ENCODE measurements around the gene BRD8.

BRD8 gene

DNA sequence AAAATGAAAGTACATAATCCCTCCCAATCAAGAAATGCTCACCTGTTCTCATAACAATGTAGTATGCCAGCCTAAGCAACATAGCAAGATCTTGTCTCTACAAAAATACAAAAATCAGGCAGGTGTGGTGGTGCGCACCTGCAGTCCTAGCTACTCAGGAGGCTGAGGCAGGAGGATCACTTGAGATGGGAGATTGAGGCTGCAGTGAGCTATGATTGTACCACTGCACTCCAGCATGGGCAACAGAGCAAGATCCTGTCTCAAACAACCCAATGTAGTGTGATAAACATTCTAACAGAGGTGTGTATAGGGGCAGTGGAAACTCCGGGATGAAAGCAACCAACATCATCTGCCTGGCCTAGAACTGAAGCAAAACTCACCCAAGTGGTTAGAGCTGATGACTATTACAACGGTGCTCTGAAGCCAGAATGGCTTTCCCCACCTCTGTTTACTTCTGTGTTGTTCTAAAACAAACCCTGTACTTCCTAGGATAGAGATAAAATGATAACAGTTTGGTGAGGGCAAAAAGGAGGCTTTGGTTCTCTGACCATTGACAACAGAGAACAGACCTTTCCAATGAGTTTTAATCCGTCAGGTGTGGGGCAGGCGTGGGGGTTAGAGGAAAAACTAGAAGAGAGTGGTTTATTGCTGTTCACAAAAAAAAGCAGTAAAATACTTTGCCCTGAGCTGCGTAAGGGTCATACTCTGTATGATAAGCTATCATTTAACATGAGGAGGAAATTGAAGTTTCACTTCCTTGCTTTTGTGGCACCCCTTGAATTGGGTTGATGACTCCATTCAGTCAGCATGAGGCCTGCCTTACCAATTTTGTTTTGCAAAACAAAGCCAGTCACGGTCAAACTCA is 75.7 kb downstream of the BRD8 start:
- DNase-seq (ENCODE audit: low read depth in 2 of 3, low spot score in 2 of 3), result no peak

DNA sequence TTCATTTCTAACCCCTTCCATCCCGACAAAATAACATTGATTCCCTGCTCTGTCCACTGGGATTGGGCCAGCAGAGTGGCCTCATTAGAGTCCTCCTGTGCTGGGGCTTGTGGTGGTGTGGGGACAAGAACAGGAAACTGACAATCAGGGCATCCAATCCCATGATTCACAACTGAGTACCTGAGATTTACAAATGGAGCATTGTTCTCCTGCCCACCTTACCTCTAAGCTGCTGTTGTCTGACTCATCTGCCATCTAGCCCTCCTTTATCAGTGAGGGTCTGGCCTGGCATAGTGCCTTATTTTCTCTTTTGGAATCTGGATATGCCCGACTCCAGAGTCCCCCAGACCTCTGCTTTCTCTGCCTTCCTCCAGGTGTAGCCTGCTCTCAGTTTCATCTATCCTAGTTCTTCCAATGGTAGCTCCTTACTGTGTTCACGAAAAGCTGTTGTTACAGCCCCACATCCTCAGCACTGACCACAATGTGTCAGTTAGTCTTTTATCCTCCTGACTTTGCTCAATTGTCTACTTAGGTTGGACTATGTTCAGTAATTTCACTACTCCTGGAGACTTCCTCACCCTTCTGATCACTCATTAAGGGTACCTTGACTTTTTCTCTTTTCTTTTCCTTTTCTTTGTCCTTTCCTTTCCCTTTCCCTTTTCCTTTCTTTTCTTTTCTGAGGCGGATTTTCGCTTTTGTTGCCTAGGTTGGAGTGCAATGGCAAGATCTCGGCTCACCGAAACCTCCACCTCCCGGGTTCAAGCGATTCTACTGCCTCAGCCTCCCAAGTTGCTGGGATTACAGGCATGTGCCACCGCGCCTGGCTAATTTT is 81.2 kb downstream of the BRD8 start:
- no peak for DNase-seq (ENCODE audit: low read depth in 2 of 3, low spot score in 2 of 3)

DNA sequence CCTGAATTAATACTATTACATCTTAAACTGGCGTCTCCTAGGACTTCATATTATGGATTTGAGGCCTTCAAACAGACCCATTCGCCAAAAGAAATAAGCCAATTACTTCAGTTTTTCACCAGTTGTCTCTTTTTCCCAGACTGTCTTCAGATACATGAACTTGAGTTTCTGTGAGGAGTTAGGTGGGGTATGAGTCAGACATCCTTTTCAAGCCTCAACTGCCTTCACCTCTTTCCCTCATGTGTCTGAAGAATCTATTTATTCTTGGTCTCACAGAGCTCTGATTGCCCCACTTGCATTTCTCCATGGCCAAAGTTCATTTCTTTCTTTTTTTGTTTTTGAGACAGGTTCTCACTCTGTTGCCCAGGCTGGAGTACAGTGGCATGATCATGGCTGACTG is 82.1 kb downstream of the BRD8 start:
- no peak for DNase-seq (ENCODE audit: low read depth in 2 of 3, low spot score in 2 of 3)

DNA sequence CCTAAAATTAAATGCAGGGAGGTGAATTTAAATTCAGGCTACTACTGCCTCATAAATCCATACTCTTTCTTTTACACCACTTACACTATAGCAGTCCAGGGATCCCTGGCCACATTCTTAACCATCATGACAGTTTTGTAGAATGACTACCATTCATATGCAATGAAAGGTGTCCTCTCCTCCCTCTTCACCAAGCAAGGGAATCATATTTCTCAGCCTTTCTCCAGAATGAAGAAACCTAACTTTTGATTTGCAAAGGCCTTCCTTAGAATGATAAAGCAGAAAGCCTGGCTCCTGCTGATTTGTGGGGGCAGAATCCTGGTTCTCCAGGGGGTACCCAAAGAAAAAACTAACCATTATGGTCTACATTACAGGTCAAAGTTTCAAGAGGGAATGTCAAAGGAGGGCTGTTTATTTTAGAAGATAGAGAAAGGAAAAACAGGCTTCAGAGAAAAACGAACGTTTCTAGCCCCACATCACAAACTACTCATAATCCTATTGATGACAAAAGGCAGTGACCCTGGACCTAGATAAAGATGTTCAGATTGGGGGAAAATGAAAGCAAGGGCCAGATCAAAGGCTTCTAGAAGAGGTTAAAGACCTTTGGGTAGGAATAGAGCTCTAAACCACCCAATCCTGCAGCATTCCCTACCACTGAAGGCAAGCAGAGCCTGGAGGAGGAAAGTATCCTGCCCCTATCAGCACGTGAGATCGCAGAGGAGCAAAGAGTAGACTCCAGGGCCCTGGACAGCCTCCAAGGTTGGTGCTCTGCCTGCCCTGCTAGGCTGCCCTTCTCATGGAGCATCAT is 83.1 kb downstream of the BRD8 start:
- DNase-seq (ENCODE audit: low read depth in 2 of 3, low spot score in 2 of 3), result no peak

DNA sequence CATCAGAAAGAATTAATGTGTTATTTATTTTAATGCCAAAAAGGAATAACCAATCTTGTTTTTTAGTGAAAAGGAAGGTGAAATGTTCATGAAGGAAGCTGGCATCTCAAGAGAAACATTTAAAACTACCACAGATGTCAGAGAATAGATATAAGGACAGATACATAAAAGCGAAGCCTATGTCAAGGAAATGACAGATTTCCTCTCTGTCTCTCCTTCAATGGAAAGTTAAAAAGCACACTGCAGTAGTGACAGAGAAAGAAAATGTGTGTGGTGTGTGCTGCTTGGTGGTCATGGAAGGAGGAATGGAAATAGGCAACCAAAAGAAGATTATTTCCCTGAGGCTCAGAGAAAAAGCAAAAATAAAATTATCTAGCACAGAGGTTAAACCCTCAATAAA is 85.4 kb downstream of the BRD8 start:
- DNase-seq (ENCODE audit: low read depth in 2 of 3, low spot score in 2 of 3), result no peak

DNA sequence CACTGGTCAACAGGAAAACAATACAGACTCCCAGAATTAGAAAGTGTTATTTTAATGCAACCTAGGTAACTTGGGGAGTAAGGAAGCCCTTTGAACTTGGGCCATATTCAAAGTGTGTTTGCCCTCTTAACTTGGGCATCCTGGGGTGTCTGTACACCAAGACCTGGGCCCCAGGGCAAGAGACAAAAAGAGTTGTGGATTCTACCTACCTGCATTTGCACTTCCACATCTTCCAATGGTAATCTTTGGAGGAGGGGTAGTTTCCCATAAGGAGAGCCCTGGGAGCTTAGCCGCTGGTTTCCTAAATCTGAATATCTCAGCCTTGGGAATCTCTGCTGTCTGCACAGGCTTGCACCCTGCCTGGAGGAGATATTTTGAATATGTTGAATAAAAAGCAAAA is 86.1 kb downstream of the BRD8 start:
- no peak for DNase-seq (ENCODE audit: low read depth in 2 of 3, low spot score in 2 of 3)

DNA sequence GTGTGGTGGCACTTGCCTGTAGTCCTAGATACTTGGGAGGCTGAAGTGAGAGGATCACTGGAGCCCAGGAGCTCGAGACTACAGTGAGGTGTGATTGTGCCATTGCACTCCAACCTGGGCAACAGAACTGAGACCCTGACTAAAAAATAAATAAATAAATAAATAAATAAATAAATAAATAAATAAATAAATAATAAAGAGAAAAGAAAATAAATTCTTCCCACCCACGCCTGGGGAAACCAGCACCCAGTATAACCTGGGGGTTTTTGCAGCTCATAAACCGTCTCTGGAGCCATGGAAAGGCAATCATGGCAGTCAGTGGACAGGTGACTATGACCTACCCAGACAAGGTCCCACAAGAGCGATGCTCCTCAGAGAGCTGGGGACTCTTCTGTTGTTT is 86.7 kb downstream of the BRD8 start:
- no peak for DNase-seq (ENCODE audit: low read depth in 2 of 3, low spot score in 2 of 3)

Measured in activated CD8-positive, alpha-beta memory T cell treated with anti-CD3 and anti-CD28 coated beads for 48 hours (primary cell).